Measurements from ENCODE around the gene SLC4A1. TPM values are rescaled to one million over a fixed set of nuclear protein-coding genes. Genes with fewer than 3 reads are reported as not detected.

The SLC4A1 gene
- total and polyA plus RNA-seq, 2 of the 13 experiments (the other 11 are each of a cell fraction or from before 2014, with no cell fraction given), result not detected

GRCh38 chr17:44266402-44267164 is 1.4 kb downstream of the SLC4A1 start (continued):
- TF ChIP-seq CTCF (CRISPR knock-in tag; IDR thresholded peaks at IDR 0.05) (peak; percentile 52), HMG20B (CRISPR knock-in tag; conservative IDR thresholded peaks at IDR 0.05) (no peak), ZMYM3 (CRISPR knock-in tag; IDR thresholded peaks at IDR 0.05) (0 out of 2 replicates have a peak, but pooled peaks have one; percentile 18), ZNF552 (CRISPR knock-in tag; IDR thresholded peaks at IDR 0.05; ENCODE audit: borderline replicate concordance) (0 out of 2 replicates have a peak, but pooled peaks have one; percentile 17), MEF2D (CRISPR knock-in tag; IDR thresholded peaks at IDR 0.05) (no peak)

- Histone ChIP-seq H3K4me1 (ENCODE audit: insufficient read depth, low read length) (no peaks in the 10 kb centered on the region), H2AFZ (ENCODE audit: low read length) (no peak overlapping the region), H3K4me2 (ENCODE audit: low read depth, low read length) (no peak overlapping the region), H3K9me3 (ENCODE audit: low read length) (no peaks in the 10 kb centered on the region), H3K4me3 (replicated peaks in 1 of 3; ENCODE audit: insufficient read depth in 1 of 3, low read depth in 2 of 3, low read length in 3 of 3) (no peak overlapping the region), H3K27ac (ENCODE audit: extremely low read length, insufficient read depth, low read length) (no peak overlapping the region), H4K20me1 (ENCODE audit: insufficient read depth, low read length) (no peaks in the 10 kb centered on the region), H3K27me3 (ENCODE audit: control insufficient read depth in 1 of 2, insufficient read depth in 2 of 2, low read length in 2 of 2) (peaks cover 13 to 68% of the 10 kb centered on the region in 2 experiments), H3K9ac (ENCODE audit: insufficient read depth, low read depth, low read length) (no peak overlapping the region), H3K79me2 (ENCODE audit: insufficient read depth, low read length) (no peaks in the 10 kb centered on the region), H3K36me3 (replicated peaks in 1 of 2; ENCODE audit: control insufficient read depth in 1 of 2, insufficient read depth in 2 of 2, low read length in 2 of 2) (no peaks in the 10 kb centered on the region)
- in situ Hi-C loops (cut with HindIII; ENCODE audit: extremely low pct_ligation_motif_present, low pct_unique_long_range_greater_than_20kb), result no loop called here
- ChIA-PET CTCF (ENCODE audit: low intra/inter-chr PET ratio, low total read pairs) (no interaction called here), POLR2A (interaction anchor here (1.0 kb wide), 1 partner anchor 16 kb away, joined by 3 read pairs; no protein-coding TSS in a partner anchor)
- 17% methylated on average over 7 of the region's 7 CpGs for WGBS (ENCODE audit: low lambda C conversion rate)
- TF ChIP-seq IKZF1 (IDR thresholded peaks at IDR 0.05) (0 out of 2 replicates have a peak, but pooled peaks have one; percentile 60), ERF (CRISPR knock-in tag; IDR thresholded peaks at IDR 0.05) (no peak)
- FAIRE-seq (no peak), DNase-seq (ENCODE audit: low spot score) (no peak), ATAC-seq (no peak)
- intact Hi-C loops (cut with micrococcal nuclease; ENCODE audit: unreplicated experiment), result no loop called here
- BruUV-seq (replicated peaks), result no TSS peak
These were observed 4.5 kb downstream of the SLC4A1 start for GRCh38 chr17:44263345-44263902.
